LNCaP clone FGC (cell line): ENCODE data around the gene CDH3.

Experiments used
- DNase-seq: peaks from one replicate; pipeline ENCODE4 v3.0.0-alpha.2; 2011; ENCODE audit warnings: low read depth
- H3K4me3 ChIP-seq: 2 replicates; pipeline ENCODE4 v1.5.1; 2011; ENCODE audit warnings: mild to moderate bottlenecking, low read depth, low read length, control low read depth
- TF ChIP-seq, protein P1 (sequence below): IDR thresholded peaks from 2 replicates; pipeline ENCODE4 v1.5.1; 2012; ENCODE audit warnings: mild to moderate bottlenecking; ENCODE audit not compliant: control insufficient read depth, insufficient read depth; ENCODE audit errors: extremely low read depth

CDH3 gene

DNA sequence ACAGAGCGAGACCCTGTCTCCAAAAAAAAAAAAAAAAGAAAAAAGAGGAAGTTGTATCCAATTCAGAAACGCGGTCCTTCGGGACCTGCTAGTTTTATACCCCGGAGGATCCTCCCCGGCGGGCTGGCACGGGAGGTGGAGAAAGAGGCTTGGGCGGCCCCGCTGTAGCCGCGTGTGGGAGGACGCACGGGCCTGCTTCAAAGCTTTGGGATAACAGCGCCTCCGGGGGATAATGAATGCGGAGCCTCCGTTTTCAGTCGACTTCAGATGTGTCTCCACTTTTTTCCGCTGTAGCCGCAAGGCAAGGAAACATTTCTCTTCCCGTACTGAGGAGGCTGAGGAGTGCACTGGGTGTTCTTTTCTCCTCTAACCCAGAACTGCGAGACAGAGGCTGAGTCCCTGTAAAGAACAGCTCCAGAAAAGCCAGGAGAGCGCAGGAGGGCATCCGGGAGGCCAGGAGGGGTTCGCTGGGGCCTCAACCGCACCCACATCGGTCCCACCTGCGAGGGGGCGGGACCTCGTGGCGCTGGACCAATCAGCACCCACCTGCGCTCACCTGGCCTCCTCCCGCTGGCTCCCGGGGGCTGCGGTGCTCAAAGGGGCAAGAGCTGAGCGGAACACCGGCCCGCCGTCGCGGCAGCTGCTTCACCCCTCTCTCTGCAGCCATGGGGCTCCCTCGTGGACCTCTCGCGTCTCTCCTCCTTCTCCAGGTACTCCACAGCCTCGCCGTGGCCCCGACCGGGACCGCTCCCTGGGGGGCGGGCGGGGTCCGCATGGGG lies at the start of gene CDH3:
CDH3 (plus strand) TSS at position 596 of the 779 bp plus-strand sequence; CDS start at position 666, 70 bp downstream.
- no peak for DNase-seq
- peak within 1 kb of the TSS; percentile 24 for H3K4me3 ChIP-seq
- TF ChIP-seq, protein P1, sequence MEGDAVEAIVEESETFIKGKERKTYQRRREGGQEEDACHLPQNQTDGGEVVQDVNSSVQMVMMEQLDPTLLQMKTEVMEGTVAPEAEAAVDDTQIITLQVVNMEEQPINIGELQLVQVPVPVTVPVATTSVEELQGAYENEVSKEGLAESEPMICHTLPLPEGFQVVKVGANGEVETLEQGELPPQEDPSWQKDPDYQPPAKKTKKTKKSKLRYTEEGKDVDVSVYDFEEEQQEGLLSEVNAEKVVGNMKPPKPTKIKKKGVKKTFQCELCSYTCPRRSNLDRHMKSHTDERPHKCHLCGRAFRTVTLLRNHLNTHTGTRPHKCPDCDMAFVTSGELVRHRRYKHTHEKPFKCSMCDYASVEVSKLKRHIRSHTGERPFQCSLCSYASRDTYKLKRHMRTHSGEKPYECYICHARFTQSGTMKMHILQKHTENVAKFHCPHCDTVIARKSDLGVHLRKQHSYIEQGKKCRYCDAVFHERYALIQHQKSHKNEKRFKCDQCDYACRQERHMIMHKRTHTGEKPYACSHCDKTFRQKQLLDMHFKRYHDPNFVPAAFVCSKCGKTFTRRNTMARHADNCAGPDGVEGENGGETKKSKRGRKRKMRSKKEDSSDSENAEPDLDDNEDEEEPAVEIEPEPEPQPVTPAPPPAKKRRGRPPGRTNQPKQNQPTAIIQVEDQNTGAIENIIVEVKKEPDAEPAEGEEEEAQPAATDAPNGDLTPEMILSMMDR: no peak

DNA sequence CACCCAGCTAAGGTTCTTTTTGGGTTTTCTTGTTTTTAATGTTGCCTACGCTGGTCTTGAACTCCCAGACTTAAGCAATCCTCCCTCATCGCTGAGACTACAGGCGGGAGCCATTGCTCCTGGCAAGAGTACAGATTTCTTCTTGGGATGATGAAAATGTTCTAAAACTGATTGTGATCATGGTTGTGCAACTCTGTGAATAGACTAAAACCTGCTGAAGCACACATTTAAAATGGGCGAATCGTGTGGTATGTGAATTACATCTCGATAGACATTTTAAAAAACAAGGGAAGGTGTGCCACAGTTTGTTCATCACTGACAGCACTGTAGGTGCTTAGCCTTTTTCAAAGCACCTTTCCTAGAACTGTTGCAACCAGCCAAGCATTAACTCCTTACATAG lies 48.8 kb upstream of the CDH3 start:
- H3K4me3 ChIP-seq: no peak overlapping the region
- TF ChIP-seq, protein P1: no peak
- DNase-seq: no peak

DNA sequence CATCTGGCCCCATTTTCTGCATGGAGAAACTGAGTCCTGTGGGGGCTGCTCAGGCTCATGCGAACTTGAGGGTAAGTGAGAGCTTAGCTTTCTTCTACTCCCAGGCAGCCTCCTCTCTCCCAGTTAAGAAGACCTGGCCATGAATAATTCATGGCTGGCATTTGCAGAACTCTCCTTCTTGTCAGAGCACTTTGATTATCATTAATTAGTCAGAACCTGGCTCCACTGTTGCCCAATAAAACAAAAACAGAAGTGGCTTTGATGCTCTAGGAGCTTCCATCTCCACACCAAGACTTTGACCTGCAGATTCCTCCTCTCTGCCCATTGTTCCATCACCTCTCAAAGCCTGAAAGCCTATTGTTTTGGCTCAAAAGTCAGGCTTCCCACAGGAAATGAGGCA lies 45.5 kb upstream of the CDH3 start:
- TF ChIP-seq, protein P1: no peak
- no peak overlapping the region for H3K4me3 ChIP-seq
- no peak for DNase-seq

DNA sequence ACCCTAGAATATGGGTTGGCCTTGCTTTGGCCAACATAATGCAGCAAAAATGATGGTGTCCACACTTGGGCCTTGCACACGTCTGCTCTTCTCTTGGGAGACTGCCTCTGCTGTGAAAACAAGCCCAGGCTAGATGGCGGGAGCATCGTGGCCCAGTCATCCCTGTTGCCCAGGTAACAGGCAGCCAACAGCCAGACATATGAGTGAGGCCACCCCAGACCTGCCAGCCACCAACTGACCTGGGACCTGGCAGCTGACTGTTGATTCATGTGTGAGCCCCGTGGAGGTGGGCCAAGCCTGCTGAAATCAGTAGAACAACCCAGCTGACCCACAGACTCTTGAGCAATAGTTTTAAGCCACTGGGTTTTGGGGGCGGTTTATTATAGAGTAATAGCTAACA lies 39.4 kb upstream of the CDH3 start:
- no peak overlapping the region for H3K4me3 ChIP-seq
- DNase-seq: no peak
- TF ChIP-seq, protein P1: no peak

DNA sequence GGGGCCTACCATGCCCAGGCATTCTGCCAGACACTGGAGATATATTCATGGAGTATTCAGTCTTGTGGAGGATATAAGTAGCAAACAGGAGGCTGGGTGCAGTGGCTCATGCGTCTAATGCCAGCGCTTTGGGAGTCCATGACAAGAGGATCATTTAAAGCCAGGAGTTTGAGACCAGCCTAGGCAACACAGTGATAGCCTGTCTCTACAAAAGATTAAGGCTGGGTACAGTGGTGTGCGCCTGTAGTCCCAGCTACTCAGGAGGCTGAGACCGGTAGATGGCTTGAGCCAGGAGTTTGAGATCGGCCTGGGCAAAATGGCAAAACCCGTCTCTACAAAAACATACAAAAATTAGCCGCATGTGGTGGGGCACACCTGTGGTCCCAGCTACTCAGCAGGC lies 37.7 kb upstream of the CDH3 start:
- DNase-seq: no peak
- no peak overlapping the region for H3K4me3 ChIP-seq
- TF ChIP-seq, protein P1: no peak

DNA sequence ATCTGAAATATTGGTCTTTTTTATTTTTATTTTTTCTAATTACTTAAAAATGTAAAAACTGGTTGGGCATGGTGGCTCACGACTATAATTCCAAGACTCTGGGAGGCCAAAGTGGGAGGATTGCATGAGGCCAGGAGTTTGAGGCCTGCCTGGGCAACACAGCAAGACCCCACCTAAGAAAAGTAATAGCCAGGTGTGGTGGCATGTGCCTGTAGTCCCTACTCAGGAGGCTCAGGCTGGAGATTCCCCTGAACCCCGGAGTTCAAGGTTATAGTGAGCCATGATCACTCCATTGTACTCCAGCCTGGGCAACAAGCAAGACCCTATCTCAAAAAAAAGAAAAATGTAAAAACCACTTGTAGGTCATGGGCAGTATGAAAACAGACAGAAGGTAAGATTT lies 36.8 kb upstream of the CDH3 start:
- H3K4me3 ChIP-seq: no peak overlapping the region
- TF ChIP-seq, protein P1: no peak
- no peak for DNase-seq

DNA sequence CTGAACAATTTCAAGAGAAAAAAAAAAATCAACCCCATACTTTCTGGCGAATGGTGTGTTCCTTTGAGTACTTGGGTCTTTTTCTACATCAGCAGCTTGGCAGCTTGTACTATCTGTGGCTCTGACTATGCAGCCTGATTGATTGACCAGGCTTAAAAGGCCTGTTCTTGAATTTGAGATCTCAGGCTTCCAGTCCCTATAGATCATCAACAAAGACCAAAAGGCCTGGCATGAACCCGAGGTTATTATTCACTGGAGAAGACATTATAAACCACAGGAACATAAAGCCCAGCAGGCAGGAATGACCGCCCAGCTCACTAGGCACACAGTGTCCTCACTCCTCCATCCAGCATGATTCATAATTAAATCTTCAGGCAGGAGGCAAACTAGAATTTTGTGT lies 32.1 kb upstream of the CDH3 start:
- TF ChIP-seq, protein P1: no peak
- DNase-seq: no peak
- H3K4me3 ChIP-seq: no peak overlapping the region
